Measurements from ENCODE around the gene RAD50.

DNA sequence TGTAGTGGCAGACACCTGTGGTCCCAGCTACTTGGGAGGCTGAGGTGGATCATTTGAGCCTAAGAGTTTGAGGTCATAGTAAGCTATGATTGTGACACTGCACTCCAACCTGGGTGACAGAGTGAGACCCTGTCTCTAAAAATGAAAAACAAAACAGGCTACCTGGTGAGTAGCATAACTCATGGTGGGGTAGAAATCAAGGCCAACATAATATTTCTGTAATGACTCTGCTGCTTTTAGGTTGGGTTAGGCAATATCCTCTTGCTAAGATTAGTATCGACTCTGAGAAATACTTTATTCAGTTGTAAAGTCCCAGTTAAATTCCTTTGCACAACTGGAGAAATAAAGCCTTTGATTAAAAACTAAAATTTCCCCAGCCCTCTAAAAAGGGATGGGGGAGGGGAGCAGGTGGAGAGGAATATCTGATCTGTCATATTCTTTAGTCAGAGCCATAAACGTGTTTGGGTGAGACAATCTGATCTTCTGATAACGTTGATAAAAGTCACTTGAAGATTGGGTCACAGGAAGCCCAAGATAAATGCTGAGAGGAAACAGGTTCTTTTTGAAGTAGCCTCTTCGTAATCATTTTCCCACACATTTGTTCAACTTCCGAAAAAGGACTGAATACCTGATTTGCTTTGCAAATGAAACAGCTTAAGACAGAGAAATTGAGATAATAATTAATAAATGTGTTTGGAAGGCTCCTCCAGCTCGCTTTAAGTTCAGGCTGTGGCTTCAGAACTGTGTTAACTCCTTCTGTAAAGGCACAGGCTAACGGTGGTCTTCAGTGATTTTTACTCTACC, 132.0 kb downstream of the RAD50 start:
- no peak for TF ChIP-seq POLR2A (IDR thresholded peaks at IDR 0.05)
- TF ChIP-seq, protein P1, sequence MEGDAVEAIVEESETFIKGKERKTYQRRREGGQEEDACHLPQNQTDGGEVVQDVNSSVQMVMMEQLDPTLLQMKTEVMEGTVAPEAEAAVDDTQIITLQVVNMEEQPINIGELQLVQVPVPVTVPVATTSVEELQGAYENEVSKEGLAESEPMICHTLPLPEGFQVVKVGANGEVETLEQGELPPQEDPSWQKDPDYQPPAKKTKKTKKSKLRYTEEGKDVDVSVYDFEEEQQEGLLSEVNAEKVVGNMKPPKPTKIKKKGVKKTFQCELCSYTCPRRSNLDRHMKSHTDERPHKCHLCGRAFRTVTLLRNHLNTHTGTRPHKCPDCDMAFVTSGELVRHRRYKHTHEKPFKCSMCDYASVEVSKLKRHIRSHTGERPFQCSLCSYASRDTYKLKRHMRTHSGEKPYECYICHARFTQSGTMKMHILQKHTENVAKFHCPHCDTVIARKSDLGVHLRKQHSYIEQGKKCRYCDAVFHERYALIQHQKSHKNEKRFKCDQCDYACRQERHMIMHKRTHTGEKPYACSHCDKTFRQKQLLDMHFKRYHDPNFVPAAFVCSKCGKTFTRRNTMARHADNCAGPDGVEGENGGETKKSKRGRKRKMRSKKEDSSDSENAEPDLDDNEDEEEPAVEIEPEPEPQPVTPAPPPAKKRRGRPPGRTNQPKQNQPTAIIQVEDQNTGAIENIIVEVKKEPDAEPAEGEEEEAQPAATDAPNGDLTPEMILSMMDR (IDR thresholded peaks at IDR 0.05) = no peak
